Loucy (cell line): ENCODE results near the gene RREB1.

ENCODE experiments used
- H2AFZ ChIP-seq: fragments of 200-600 bp; sonication (generic); 2 replicates; pipeline ENCODE4 v1.6.0; 2016; ENCODE audit warnings: antibody characterized with exemption, mild to moderate bottlenecking, low read length, moderate library complexity
- H3F3A ChIP-seq: fragments of 200-600 bp; 2 replicates; pipeline ENCODE4 v1.6.0; 2016; ENCODE audit warnings: antibody characterized with exemption, low read depth, mild to moderate bottlenecking
- H3K27me3 ChIP-seq: fragments of 200-600 bp; sonication (generic); 2 replicates; pipeline ENCODE4 v1.6.1; 2014; ENCODE audit warnings: low read length, mild to moderate bottlenecking; ENCODE audit not compliant: insufficient read depth, poor library complexity, severe bottlenecking
- H3K36me3 ChIP-seq: fragments of 200-600 bp; sonication (generic); 2 replicates; pipeline ENCODE4 v1.6.1; 2016; ENCODE audit warnings: low read length; ENCODE audit not compliant: insufficient read depth
- H3K4me1 ChIP-seq: fragments of 200-600 bp; sonication (generic); 2 replicates; pipeline ENCODE4 v1.5.1; 2014; ENCODE audit warnings: low read length, mild to moderate bottlenecking; ENCODE audit not compliant: insufficient read depth, poor library complexity, severe bottlenecking
- H3K4me2 ChIP-seq: fragments of 200-600 bp; sonication (generic); 2 replicates; pipeline ENCODE4 v1.6.0; 2014; ENCODE audit warnings: antibody characterized with exemption, low read length, low read depth, mild to moderate bottlenecking; ENCODE audit not compliant: poor library complexity, severe bottlenecking
- H3K4me3 ChIP-seq: fragments of 200-600 bp; sonication (generic); 2 replicates; pipeline ENCODE4 v1.5.1; 2014; ENCODE audit warnings: low read length, mild to moderate bottlenecking, mixed read lengths; ENCODE audit not compliant: poor library complexity, severe bottlenecking
- H3K79me2 ChIP-seq: fragments of 200-600 bp; sonication (generic); 2 replicates; pipeline ENCODE4 v1.6.1; 2014; ENCODE audit warnings: low read length; ENCODE audit not compliant: insufficient read depth
- H3K9ac ChIP-seq: fragments of 200-600 bp; sonication (generic); 2 replicates; pipeline ENCODE4 v1.6.0; 2014; ENCODE audit warnings: mild to moderate bottlenecking, low read depth, low read length, moderate library complexity; ENCODE audit not compliant: poor library complexity, severe bottlenecking
- H3K9me2 ChIP-seq: fragments of 200-600 bp; sonication (generic); replicated peaks from 2 replicates; pipeline ENCODE4 v1.6.1; 2016; ENCODE audit warnings: low read depth, low read length, mixed read lengths
- H3K9me3 ChIP-seq: fragments of 200-600 bp; sonication (generic); 2 replicates; pipeline ENCODE4 v1.6.1; 2014; ENCODE audit warnings: mild to moderate bottlenecking, antibody characterized with exemption, low read length, low read depth; ENCODE audit not compliant: insufficient read depth
- H4K20me1 ChIP-seq: fragments of 200-600 bp; sonication (generic); 2 replicates; pipeline ENCODE4 v1.6.0; 2014; ENCODE audit warnings: antibody characterized with exemption, low read length, mild to moderate bottlenecking; ENCODE audit not compliant: insufficient read depth, poor library complexity, severe bottlenecking
- EZH2phosphoT487 ChIP-seq: fragments of 200-600 bp; IDR thresholded peaks from 2 replicates; pipeline ENCODE4 v1.6.1; 2018; ENCODE audit warnings: antibody characterized with exemption, mild to moderate bottlenecking, moderate library complexity, borderline replicate concordance
- TF ChIP-seq, protein P1 (sequence below): fragments of 200-600 bp; sonication (generic); conservative IDR thresholded peaks from 2 replicates; pipeline ENCODE4 v1.5.1; 2014; ENCODE audit warnings: mild to moderate bottlenecking, antibody characterized with exemption, low read length

The RREB1 gene

DNA sequence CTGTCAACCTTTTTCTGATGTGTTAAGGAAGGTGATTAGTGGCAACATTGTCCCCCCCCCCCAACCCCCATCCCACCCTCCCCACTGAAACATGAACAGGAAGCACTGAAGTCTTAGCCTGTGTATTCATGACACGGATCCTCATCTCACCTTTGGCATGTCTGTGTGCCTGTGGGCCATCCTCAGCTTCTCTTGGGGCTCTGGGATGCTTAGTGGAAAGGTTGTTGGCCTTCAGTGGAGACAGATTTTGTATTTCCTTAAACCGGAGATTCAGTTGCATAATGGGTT lies 93.6 kb downstream of the RREB1 start:
- TF ChIP-seq, protein P1, sequence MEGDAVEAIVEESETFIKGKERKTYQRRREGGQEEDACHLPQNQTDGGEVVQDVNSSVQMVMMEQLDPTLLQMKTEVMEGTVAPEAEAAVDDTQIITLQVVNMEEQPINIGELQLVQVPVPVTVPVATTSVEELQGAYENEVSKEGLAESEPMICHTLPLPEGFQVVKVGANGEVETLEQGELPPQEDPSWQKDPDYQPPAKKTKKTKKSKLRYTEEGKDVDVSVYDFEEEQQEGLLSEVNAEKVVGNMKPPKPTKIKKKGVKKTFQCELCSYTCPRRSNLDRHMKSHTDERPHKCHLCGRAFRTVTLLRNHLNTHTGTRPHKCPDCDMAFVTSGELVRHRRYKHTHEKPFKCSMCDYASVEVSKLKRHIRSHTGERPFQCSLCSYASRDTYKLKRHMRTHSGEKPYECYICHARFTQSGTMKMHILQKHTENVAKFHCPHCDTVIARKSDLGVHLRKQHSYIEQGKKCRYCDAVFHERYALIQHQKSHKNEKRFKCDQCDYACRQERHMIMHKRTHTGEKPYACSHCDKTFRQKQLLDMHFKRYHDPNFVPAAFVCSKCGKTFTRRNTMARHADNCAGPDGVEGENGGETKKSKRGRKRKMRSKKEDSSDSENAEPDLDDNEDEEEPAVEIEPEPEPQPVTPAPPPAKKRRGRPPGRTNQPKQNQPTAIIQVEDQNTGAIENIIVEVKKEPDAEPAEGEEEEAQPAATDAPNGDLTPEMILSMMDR, result no peak
- TF ChIP-seq EZH2phosphoT487, result no peak
- H3K9ac ChIP-seq, result no peak overlapping the region
- H3K4me3 ChIP-seq, result no peak overlapping the region
- H3K9me3 ChIP-seq, result no peaks in the 10 kb centered on the region
- no peak overlapping the region for H3K4me2 ChIP-seq
- peaks cover 68% of the 10 kb centered on the region; the same call in 1 of the 2 replicates for H3K36me3 ChIP-seq
- no peaks in the 10 kb centered on the region for H3K27me3 ChIP-seq
- H3K4me1 ChIP-seq, result peaks cover 10% of the 10 kb centered on the region
- no peaks in the 10 kb centered on the region for H3F3A ChIP-seq
- peaks cover 17% of the 10 kb centered on the region; the same call in 1 of the 2 replicates for H3K79me2 ChIP-seq
- H2AFZ ChIP-seq, result no peak overlapping the region
- no peaks in the 10 kb centered on the region for H3K9me2 ChIP-seq
- no peaks in the 10 kb centered on the region for H4K20me1 ChIP-seq

DNA sequence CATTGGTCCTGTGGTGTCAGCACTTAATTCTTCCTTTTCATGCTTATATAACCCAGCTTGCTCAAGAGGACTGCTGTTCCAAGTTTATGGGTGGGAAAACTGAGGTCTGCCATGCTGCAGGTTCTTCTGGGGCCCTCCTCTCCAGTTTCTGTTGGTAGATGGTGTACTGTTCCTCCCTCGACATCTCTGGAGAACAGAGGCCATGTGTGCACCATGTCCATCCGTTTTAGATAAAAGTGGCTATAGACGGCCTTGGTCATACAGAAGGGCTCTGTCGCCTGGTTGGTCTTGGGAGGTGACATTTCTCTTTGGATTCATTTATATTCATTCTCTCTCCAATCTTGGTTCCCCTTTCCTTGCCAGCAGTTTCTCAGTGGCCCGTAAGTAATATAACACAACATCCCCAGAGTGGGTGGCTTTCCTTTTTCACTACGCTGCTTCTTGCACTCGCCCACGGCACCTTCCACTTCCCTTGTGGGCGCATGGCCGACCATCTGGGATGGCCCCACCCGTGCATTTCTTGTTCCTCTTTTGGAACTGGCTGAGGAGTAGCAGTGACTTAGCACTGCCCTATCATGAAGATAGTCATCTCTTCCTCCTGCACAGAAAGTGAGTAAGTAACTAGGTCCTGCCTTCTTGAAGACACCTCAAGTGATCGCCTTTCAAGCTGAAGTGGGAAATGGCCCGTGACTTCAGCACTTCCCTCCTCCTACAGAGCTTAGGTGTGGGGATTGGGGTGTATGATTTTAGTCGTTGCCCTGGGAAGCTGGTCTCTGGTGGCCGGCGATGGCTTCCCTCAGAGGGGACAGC lies 94.2 kb downstream of the RREB1 start:
- H2AFZ ChIP-seq, result no peak overlapping the region
- no peaks in the 10 kb centered on the region for H3K27me3 ChIP-seq
- H3K9me2 ChIP-seq, result no peaks in the 10 kb centered on the region
- H3K9me3 ChIP-seq, result no peaks in the 10 kb centered on the region
- TF ChIP-seq, protein P1, result no peak
- TF ChIP-seq EZH2phosphoT487, result no peak
- no peak overlapping the region for H3K4me2 ChIP-seq
- peaks cover 17% of the 10 kb centered on the region; the same call in 1 of the 2 replicates for H3K79me2 ChIP-seq
- H3K4me1 ChIP-seq, result peaks cover 6% of the 10 kb centered on the region
- no peak overlapping the region for H3K4me3 ChIP-seq
- H3K36me3 ChIP-seq, result peaks cover 73% of the 10 kb centered on the region; the same call in 1 of the 2 replicates
- no peaks in the 10 kb centered on the region for H4K20me1 ChIP-seq
- H3F3A ChIP-seq, result no peaks in the 10 kb centered on the region
- no peak overlapping the region for H3K9ac ChIP-seq

GRCh38 chr6:7202950-7203349 lies 95.2 kb downstream of the RREB1 start:
- peaks cover 78% of the 10 kb centered on the region; the same call in 1 of the 2 replicates for H3K36me3 ChIP-seq
- no peak overlapping the region for H3K4me2 ChIP-seq

More at GRCh38 chr6:7202950-7203349, 95.2 kb downstream of the RREB1 start:
- Histone ChIP-seq H3F3A (no peaks in the 10 kb centered on the region), H3K79me2 (peaks cover 11% of the 10 kb centered on the region; the same call in 1 of the 2 replicates), H3K9me3 (no peaks in the 10 kb centered on the region), H4K20me1 (no peaks in the 10 kb centered on the region), H2AFZ (no peak overlapping the region), H3K4me1 (no peaks in the 10 kb centered on the region), H3K27me3 (no peaks in the 10 kb centered on the region), H3K4me3 (no peak overlapping the region), H3K9ac (no peak overlapping the region), H3K9me2 (no peaks in the 10 kb centered on the region)
- TF ChIP-seq EZH2phosphoT487, result no peak
- TF ChIP-seq, protein P1, result no peak
